HG03064 (cell line): Measurements from ENCODE around the gene PARP12.
A peak's percentile ranks its signal among the peaks of the same experiment; 100 is the strongest.
"Not testable (repeated sequence)": the region's sequence is repeated elsewhere in the genome, so short reads cannot be mapped to it uniquely, and the experiment has no call there.

ENCODE experiments used
- ATAC-seq: cut with Tn5 transposase; IDR thresholded peaks from one replicate; pipeline ENCODE4 v1.9.1; 2021; ENCODE audit warnings: low read depth; ENCODE audit not compliant: unreplicated experiment

PARP12 gene, protein sequence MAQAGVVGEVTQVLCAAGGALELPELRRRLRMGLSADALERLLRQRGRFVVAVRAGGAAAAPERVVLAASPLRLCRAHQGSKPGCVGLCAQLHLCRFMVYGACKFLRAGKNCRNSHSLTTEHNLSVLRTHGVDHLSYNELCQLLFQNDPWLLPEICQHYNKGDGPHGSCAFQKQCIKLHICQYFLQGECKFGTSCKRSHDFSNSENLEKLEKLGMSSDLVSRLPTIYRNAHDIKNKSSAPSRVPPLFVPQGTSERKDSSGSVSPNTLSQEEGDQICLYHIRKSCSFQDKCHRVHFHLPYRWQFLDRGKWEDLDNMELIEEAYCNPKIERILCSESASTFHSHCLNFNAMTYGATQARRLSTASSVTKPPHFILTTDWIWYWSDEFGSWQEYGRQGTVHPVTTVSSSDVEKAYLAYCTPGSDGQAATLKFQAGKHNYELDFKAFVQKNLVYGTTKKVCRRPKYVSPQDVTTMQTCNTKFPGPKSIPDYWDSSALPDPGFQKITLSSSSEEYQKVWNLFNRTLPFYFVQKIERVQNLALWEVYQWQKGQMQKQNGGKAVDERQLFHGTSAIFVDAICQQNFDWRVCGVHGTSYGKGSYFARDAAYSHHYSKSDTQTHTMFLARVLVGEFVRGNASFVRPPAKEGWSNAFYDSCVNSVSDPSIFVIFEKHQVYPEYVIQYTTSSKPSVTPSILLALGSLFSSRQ

GRCh38 chr7:140062528-140063299, at the start of gene PARP12:
TSS of gene PARP12 (minus strand) at chr7:140062951. CDS start at chr7:140062847, 104 bp downstream.
- peak; percentile 89 for ATAC-seq

DNA sequence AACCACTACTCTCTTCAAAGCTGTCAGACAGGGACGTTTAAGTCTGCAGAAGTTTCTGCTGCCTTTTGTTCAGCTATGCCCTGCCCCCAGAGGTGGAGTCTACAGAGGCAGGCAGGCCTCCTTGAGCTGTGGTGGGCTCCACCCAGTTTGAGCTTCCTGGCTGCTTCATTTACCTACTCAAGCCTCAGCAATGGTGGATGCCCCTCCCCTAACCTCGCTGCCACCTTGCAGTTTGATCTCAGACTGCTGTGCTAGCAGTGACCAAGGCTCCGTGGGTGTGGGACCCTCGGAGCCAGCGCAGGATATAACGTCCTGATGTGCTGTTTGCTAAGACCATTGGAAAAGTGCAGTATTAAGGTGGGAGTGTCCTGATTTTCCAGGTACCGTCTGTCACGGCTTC, 46.0 kb upstream of the PARP12 start:
- not testable (repeated sequence) for ATAC-seq

DNA sequence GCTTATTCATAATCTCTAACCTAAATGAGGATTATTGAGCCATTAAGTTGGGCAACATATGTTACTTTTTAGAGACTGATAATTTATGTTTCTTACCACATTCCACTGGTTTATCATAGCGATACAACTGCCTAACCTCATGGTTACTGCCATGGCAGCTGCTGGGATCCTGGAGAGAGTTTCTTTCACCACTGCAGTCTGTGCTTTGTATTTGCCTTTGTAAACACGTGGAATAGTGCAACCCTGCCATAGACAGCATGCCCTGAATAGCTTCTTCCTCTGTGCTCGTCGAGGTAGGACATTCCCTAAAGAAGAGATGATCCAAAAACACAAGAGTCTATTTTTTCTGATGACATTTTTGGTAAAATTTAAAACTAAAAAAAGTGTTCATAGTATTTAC, 33.7 kb upstream of the PARP12 start:
- ATAC-seq: no peak

GRCh38 chr7:140093375-140093774, 30.6 kb upstream of the PARP12 start:
- no peak for ATAC-seq

GRCh38 chr7:140085447-140085846, 22.7 kb upstream of the PARP12 start:
- no peak for ATAC-seq

GRCh38 chr7:140084972-140085371, 22.2 kb upstream of the PARP12 start:
- peak; percentile 96 for ATAC-seq

DNA sequence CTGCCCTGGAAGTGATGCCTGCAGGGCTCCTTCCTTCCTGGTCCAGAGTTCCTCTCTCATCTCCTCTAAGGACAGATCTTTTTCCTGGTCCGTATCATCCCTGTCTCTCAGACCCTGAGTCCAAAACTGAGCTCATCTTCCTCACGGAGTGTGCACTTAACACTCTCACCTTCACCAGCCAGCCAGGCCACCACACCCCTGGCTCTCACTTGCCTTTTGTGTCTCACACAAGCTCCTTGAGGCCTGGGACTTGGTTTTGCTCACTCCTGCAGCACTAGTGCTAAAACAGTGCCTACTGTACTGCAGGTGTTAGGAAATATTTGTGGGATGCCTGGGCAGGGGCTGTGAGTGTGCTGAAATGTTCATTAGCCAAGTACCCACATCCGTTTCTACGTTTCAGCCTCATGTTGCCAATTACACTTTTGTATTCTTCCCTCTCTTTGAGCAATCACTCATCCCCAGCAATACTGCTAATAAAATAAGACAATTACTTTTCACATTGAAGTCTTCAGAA, 21.4 kb upstream of the PARP12 start:
- no peak for ATAC-seq

GRCh38 chr7:140082770-140083169, 20.0 kb upstream of the PARP12 start:
- ATAC-seq: no peak

- no peak for ATAC-seq
These were observed 19.1 kb upstream of the PARP12 start for GRCh38 chr7:140081774-140082425.

GRCh38 chr7:140080919-140081318, 18.2 kb upstream of the PARP12 start:
- no peak for ATAC-seq

- no peak for ATAC-seq
These were observed 16.4 kb upstream of the PARP12 start for GRCh38 chr7:140079121-140079536.

DNA sequence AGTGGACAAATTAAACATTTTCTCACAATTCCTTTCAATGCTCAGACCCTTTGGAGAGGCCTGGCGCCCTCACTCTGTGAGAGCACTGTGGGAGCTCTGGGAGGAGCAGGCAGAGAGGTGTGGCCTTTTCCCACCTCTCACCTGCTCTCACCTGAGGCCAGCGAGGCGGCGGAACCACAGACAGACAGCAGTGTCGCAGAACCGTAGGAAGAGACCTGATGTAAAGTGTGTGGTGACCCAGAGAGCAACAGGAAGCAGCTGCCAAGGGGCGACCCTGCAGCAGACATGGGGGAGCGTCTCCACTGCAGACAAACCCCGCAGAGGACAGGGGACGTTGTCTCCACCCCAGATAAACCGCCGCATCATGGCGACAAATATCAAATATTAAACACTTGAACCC, 15.6 kb upstream of the PARP12 start:
- no peak for ATAC-seq

GRCh38 chr7:140074780-140075179, 12.0 kb upstream of the PARP12 start:
- no peak for ATAC-seq

DNA sequence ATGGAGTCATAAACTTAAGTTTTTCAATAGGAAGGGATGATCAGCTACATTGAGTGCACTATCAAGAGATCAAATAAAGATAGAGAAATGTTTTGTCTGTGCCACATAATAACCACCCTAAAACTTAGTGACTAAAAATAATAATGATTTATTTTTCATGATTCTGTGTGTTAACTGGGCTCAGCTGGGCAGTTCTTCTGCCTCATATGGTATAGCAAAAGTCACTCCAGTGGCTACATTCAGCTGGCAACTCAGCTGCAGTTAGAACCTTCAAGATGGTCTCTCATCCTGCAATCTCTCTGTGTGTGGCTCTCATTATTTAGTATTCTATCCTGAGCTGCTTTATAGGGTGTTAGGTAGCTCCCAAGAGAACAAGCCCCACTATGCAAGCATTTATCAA, 7.8 kb upstream of the PARP12 start:
- no peak for ATAC-seq

DNA sequence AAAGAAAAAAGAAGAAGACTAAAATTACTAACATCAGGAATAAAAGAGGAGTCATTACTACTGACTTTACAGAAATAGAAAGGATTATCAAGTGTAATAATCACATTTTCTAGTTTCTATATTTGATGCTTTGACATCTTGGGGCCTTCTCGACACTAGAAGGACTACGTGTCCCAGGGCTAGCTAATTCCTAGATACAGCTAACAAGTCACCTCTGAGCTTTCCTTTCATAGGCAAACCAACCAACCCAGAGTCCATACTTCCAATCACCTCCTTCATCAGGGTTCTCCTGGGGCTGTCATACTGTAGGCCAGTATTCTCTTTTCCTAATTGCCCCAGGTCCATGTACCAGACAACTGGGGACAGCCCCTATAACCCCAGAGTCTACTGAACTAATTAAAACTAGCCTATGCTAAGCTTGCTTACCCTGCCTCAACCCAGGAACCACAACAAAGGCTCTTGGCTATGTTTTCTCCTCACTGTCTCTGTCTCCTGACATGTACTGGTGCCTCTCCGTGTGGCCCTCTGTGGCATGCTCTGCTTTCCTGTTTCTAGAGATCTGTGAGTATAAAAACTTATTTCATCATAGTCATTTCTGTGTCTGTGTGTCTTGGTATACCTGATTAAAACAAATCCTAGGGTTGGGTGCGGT, 6.7 kb upstream of the PARP12 start:
- no peak for ATAC-seq

- no peak for ATAC-seq
These were observed 5.3 kb upstream of the PARP12 start for GRCh38 chr7:140068033-140068432.

GRCh38 chr7:140067052-140067451, 4.3 kb upstream of the PARP12 start:
- ATAC-seq: no peak

- peak; percentile 33 for ATAC-seq
These were observed 628 bp downstream of the PARP12 start for GRCh38 chr7:140062118-140062527.

DNA sequence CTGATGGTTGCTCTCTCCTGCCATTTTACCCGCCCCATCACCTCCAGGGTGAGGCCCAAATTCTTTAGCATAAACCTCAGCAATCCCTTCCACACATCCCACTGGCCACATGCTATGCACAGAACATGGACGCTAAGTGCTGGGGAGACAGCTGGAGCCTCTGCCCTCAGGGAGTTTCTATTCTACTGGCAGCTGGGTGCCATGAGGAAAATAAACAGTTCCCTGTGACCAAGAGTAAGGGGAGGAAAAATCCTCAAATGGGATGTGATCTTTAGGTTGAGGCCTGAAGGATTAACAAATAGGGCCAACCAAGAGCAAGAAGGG, 1.2 kb downstream of the PARP12 start:
- ATAC-seq: no peak
